Measurements from ENCODE around the gene ARMC8.

ARMC8 gene

DNA sequence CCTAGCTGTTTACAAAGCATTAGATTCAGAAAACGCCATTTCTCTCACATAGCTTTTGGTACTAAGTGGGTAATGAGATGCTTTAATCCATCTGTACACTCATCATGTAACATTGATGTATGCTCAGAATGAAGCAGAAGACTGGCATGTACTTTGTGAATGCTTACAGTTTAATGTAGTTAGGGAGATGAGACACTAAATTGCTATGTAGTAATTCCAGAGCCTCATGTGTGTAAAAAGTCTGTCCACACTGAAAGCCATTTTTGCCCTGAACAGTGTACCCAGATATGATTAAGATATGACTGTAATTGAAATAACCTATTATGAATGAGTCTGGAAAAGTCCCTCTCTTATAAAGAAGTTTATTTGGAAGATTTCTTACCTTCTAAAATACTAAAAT is 66.5 kb downstream of the ARMC8 start:
- DNase-seq = no peak

DNA sequence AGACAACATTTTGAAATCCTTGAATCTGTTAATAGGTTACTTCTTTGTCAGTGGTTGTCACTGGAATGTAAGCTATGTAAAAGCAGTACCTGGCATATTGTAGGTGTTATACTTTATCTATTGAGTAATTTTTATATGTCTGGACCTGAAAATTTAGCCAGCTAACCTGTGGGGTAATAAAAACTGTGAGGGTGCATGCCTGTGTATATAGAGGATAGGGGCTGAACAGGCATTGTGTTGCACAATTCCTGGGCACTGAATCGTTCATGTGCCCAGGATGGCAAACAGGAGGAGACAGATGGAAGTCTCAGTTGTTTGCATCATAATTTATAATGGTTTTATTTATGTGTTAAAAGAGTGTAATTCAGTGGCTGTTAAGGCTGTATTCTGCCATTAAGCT is 67.1 kb downstream of the ARMC8 start:
- no peak for DNase-seq

- no peak for DNase-seq
These were observed 68.9 kb downstream of the ARMC8 start for GRCh38 chr3:138256022-138256421.

- no peak for DNase-seq
These were observed 70.9 kb downstream of the ARMC8 start for GRCh38 chr3:138257986-138258385.

GRCh38 chr3:138259126-138259525 is 72.0 kb downstream of the ARMC8 start:
- DNase-seq = no peak

DNA sequence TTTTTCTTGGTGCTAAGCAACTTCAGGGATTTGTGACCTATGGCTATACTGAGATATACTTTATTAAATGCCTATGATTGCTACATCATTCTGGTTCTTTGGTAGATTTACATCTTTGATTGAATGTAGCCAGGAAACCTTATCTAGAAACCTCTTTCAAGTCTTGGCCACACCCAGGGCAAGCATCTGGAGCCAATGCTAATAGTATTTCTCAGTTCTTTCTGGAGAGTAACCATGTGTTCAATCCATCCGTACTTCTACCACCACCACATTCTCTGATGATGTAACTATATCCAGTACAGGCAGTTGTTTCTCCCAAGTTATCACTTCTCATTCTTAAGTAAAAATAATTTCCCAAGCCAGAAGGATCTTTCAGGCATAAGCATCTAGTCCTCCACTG is 73.5 kb downstream of the ARMC8 start:
- no peak for DNase-seq

GRCh38 chr3:138263104-138263503 is 76.0 kb downstream of the ARMC8 start:
- no peak for DNase-seq

DNA sequence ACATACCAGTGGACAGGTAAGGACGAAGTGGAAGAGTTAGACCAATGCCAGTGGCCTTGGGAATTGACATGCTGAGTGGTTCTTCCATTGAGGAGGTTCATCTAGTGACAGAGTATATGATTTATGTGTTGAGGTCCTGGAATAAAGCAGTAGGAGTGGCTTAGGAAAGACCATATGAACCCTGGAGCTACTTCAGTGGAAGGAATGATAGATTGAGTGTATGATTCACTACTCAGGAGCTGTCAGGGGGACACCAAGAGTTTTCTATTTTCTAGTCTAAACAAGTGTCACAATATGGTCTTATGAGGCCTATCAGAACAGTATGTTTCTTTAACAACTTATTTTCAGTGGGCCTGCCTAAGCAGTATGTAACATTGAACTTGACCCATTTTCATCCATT is 78.6 kb downstream of the ARMC8 start:
- DNase-seq = no peak

DNA sequence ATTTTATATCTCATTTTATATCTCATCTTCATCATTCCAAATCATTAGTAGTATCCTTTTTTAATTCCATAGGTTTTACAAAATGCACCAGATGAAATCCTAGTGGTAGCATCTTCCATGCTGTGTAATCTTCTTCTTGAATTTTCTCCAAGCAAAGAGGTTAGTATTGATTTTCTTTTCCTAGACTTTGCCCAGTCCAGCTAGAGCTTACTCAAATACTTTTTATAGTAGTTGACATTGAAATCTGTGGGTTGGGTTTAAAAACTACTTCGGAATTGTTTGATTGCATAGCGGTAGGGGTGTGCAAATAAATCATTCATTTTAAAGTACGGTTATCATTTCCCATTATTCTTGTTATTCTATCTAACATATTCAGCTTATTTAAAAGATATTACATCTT is 80.0 kb downstream of the ARMC8 start:
- DNase-seq = no peak

GRCh38 chr3:138270245-138270644 is 83.1 kb downstream of the ARMC8 start:
- DNase-seq = no peak

GRCh38 chr3:138271189-138271794 is 84.2 kb downstream of the ARMC8 start:
- DNase-seq = no peak

- no peak for DNase-seq
These were observed 94.5 kb downstream of the ARMC8 start for GRCh38 chr3:138281561-138281960.

- no peak for DNase-seq
These were observed 95.7 kb downstream of the ARMC8 start for GRCh38 chr3:138282836-138283235.

DNA sequence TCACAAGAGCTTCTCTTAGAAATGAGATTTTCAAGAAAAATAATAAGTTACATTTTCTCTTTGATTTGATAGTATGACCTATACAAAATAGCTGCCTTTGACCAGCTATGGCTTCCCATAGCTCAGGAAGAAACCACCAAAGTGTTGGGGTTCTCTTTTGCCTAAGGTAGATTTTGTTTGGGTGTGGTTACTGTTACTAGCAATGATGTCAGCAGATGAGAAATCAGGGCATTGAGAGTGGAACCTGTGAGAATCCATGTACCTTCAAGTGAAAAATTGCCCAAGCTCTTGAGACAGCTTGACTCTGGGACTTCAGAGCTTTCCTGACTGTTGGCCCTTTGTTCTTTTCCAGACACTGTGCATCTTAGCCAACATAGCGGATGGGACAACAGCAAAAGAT is 97.0 kb downstream of the ARMC8 start:
- DNase-seq = no peak

- no peak for DNase-seq
These were observed 97.9 kb downstream of the ARMC8 start for GRCh38 chr3:138284957-138285477.

GRCh38 chr3:138289260-138289659 is 102.2 kb downstream of the ARMC8 start:
- no peak for DNase-seq

GRCh38 chr3:138289701-138290100 is 102.6 kb downstream of the ARMC8 start:
- DNase-seq = no peak

DNA sequence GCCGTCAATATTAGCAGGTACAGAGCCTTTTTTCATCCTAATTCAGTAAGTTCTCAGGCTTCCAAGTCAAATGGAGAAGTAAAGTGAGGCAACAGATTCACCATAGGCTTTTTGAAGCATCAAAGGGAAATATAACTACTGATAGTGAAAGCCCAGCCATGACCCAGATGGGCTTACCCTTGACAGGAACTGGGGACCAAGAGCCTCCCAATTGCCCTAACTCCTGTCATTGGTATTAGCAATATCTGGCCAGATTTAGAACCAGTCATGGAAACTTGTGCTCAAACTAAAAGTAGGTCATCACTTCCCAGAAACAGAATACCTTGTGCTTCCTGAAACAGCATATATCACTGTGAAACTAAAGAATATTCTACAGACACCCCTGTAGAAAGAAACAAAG is 109.5 kb downstream of the ARMC8 start:
- DNase-seq = no peak

- no peak for DNase-seq
These were observed 110.0 kb downstream of the ARMC8 start for GRCh38 chr3:138297059-138297607.

DNA sequence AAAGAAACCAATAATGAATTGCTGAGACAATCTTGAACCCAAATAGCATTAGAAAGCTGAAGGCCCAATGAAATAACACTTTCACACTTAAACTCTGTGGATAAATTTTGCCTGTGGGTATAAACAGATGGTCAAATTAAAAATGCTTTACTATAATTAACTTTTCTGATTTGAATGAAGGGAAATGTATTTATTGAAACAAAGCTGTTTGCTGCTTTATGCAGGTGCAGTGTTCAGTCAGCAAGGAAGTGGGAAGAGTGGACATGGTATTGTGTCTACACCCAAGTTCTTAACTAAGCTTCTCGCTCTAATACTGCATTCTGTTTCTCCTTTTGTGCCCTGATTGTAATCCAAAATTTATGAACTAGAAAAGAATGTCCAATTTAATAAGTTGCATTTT is 110.8 kb downstream of the ARMC8 start:
- no peak for DNase-seq

GRCh38 chr3:138300647-138301046 is 113.5 kb downstream of the ARMC8 start:
- no peak for DNase-seq

DNA sequence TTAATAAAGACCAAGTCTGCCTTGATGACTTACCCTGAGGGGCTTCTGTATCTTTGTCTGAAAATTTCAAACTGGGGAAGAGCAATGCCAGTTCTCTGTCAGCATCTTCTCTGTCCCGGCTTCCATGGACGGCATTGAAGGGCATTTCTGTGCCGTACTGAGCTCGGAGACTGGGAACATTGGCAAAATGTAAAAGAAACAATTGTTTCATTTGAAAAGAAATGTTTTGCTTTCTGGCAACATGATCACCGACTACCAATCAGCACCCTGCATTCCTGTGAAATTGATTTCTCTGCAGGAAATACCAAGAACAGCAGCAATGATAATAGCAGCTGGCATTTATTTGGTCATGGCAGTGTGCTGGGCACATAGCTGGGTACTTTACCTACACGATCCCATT is 116.4 kb downstream of the ARMC8 start:
- no peak for DNase-seq

GRCh38 chr3:138307899-138308298 is 120.8 kb downstream of the ARMC8 start:
- no peak for DNase-seq

DNA sequence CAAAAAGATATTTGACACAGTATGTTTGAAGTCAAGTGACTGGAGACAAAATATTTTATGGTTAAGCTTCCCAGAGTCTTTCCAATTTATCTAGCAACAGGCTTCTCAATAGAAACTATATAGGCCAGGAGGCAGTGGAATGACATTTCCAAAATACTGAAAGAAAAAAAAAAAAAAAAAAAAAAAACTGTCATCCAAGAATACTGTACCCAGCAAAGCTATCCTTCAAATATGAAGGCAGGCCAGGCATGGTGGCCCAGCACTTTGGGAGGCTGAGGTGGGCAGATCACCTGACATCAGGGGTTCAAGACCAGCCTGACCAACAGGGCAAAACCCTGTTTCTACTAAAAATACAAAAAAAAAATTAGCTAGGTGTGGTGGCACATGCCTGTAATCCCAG is 121.7 kb downstream of the ARMC8 start:
- DNase-seq = no peak

- no peak for DNase-seq
These were observed 123.4 kb downstream of the ARMC8 start for GRCh38 chr3:138310494-138310893.
